WI38 (cell line): ENCODE measurements around the gene CFAP70.
"Not testable (repeated sequence)": the region's sequence is repeated elsewhere in the genome, so short reads cannot be mapped to it uniquely, and the experiment has no call there.

ENCODE experiments used
- H3K4me3 ChIP-seq: 2 replicates; pipeline ENCODE4 v1.5.1; 2011; ENCODE audit warnings: low read depth, mild to moderate bottlenecking, control low read depth, low read length
- TF ChIP-seq, protein P1 (sequence below): IDR thresholded peaks from 2 replicates; pipeline ENCODE4 v1.5.1; 2012; ENCODE audit warnings: low read depth, mild to moderate bottlenecking, control low read depth, low read length

CFAP70 gene

DNA sequence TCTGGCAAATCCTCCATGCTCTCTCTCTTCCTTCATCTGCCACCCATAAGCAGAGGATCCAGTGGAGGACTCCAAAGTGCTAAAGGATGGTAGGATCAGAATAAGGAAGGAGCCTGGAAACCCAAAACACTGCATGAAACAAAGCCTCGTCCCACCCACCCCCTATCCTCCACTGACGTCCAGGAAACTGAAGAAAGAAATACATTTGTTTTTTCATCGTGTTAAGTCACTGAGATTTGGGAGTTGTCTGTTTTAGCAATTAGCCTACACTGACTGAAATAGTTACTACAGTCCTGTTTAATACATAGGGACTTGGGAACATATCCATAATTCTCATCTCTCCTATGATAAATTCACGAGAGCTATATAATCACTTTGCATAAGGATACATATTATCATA is 40.4 kb upstream of the CFAP70 start:
- no peak overlapping the region for H3K4me3 ChIP-seq
- TF ChIP-seq, protein P1, sequence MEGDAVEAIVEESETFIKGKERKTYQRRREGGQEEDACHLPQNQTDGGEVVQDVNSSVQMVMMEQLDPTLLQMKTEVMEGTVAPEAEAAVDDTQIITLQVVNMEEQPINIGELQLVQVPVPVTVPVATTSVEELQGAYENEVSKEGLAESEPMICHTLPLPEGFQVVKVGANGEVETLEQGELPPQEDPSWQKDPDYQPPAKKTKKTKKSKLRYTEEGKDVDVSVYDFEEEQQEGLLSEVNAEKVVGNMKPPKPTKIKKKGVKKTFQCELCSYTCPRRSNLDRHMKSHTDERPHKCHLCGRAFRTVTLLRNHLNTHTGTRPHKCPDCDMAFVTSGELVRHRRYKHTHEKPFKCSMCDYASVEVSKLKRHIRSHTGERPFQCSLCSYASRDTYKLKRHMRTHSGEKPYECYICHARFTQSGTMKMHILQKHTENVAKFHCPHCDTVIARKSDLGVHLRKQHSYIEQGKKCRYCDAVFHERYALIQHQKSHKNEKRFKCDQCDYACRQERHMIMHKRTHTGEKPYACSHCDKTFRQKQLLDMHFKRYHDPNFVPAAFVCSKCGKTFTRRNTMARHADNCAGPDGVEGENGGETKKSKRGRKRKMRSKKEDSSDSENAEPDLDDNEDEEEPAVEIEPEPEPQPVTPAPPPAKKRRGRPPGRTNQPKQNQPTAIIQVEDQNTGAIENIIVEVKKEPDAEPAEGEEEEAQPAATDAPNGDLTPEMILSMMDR = no peak

DNA sequence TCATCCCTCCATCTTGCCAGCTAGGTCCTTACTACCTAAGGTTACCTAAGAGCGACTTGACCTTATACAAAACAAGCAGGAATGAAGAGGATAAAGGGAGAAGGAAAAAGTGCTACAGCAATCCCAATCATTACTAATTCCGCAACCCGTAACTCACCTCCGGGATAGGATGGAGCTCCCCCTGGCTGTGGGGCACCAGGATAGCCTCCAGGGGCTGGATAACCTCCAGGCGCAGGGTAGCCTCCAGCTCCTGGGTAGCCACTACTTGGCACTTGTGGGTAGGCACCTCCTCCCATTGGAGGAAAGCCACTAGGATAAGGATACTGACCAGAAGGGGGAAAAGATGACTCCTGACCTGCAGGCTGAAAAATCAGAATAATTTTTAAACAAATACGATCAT is 39.4 kb upstream of the CFAP70 start:
- no peak overlapping the region for H3K4me3 ChIP-seq
- TF ChIP-seq, protein P1 = no peak

DNA sequence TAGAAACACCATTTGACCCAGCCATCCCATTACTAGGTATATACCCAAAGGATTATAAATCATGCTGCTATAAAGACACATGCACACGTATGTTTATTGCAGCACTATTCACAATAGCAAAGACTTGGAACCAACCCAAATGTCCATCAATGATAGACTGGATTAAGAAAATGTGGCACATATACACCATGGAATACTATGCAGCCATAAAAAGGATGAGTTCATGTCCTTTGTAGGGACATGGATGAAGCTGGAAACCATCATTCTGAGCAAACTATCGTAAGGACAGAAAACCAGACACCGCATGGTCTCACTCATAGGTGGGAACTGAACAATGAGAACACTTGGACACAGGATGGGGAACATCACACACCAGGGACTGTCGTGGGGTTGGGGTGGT is 35.7 kb upstream of the CFAP70 start:
- not testable (repeated sequence) for H3K4me3 ChIP-seq

DNA sequence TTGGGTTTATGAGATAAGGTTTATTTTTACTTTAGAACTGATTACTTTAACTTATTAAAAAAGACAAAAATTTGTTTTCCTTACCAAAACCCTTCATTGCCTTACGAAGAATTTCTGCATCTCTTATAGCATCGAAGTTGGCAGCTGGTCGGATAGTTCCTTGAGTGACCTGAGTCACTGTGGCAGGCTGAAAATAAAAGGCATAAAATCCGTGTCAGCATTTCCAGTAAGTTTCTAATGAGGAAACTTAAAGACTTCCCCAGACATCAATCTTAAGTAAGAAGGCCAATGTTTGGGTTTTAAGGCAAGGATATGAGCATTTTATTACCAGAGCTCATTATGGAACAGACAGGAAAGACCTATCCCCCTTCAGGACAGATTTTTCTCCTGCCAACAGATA is 29.6 kb upstream of the CFAP70 start:
- TF ChIP-seq, protein P1 = no peak
- H3K4me3 ChIP-seq = no peak overlapping the region

DNA sequence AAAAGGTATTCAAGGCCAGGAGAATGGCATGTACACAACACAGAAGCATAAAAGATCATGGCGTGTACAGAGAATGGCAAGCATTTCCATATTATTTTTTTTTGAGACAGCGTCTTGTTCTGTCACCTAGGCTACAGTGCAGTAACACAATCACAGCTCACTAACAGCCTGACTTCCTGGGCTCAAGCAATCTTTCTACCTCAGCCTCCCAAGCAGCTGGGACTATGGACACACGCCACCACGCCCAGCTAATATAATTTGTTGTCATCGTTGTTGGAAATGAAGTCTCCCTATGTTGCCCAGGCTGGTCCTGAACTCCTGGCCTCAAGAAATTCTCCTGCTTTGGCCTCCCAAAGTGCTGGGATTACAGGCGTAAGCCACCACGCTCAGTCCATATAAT is 27.9 kb upstream of the CFAP70 start:
- no peak overlapping the region for H3K4me3 ChIP-seq
- TF ChIP-seq, protein P1 = no peak

DNA sequence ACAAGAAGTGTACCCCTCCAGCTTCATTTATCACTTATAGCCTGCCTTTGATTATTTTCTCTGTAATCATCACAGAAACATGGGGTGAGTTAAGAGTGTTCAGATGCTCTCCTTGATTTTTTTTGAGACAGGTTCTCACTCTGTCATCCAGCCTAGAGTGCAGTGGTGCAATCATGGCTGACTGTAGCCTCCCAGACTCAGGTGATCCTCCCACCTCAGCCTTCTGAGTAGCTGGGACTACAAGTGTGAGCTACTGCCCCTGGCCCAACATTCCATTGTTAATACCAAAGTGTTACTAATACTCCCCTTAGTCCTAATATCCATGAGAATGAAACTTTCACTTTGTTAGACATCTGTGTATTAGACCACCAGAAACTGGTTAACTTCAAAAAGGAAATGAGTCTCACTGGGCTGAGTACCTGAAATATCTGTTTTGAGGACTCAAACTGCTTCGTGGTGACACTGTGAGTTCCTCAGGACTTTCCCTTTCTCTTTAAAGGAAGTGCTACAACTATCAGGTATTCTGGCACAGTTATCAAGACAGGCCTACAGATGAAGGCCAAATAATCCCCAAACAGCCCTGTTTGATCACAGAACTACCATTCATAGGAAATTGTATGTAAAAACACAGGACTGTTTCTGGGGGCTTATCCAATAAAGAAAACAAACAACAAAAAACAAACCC is 20.5 kb upstream of the CFAP70 start:
- TF ChIP-seq, protein P1 = no peak
- H3K4me3 ChIP-seq = no peak overlapping the region

DNA sequence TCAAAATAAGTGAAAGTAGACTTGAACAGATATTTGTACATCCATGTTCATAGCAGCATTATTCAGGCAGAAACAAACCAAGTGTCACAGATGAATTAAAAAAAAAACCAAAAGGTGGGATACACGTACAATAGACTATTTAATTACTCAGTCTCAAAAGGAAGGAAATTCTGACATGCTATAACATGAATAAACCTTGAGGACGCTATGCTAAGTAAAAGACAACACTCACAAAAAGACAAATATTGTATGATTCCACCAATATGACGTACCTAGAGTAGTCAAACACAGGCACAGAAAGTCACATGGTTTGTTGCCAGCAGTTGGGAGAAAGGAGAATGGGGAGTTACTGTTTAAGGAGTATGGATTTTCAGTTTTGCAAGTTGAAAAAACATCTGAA is 18.0 kb upstream of the CFAP70 start:
- TF ChIP-seq, protein P1 = no peak
- no peak overlapping the region for H3K4me3 ChIP-seq

DNA sequence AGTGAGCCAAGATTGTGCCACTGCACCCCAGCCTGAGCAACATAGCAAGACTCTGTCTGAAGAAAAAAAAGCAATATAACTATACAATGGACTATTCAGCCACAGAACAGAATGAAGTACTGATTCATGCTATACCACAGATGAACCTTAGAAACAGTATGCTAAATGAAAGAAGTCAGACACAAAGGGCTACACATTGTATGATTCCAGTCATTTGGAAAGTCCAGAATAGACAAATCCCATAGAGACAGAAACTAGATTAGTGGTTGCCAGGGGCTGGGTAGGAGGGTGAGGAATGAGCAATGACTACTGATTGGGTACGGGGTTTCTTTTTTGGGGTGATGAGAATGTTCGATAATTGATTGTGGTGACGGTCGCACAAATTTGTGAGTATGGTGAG is 9.6 kb upstream of the CFAP70 start:
- TF ChIP-seq, protein P1 = no peak
- no peak overlapping the region for H3K4me3 ChIP-seq
